GM21423 (cell line): ENCODE results near the gene RABL6.
"Not testable (repeated sequence)": the region's sequence is repeated elsewhere in the genome, so short reads cannot be mapped to it uniquely, and the experiment has no call there.

ENCODE experiments used
- ATAC-seq: cut with Tn5 transposase; IDR thresholded peaks from one replicate; pipeline ENCODE4 v1.9.1; 2021; ENCODE audit warnings: mild to moderate bottlenecking, moderate library complexity; ENCODE audit not compliant: unreplicated experiment

Gene RABL6, protein sequence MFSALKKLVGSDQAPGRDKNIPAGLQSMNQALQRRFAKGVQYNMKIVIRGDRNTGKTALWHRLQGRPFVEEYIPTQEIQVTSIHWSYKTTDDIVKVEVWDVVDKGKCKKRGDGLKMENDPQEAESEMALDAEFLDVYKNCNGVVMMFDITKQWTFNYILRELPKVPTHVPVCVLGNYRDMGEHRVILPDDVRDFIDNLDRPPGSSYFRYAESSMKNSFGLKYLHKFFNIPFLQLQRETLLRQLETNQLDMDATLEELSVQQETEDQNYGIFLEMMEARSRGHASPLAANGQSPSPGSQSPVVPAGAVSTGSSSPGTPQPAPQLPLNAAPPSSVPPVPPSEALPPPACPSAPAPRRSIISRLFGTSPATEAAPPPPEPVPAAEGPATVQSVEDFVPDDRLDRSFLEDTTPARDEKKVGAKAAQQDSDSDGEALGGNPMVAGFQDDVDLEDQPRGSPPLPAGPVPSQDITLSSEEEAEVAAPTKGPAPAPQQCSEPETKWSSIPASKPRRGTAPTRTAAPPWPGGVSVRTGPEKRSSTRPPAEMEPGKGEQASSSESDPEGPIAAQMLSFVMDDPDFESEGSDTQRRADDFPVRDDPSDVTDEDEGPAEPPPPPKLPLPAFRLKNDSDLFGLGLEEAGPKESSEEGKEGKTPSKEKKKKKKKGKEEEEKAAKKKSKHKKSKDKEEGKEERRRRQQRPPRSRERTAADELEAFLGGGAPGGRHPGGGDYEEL

DNA sequence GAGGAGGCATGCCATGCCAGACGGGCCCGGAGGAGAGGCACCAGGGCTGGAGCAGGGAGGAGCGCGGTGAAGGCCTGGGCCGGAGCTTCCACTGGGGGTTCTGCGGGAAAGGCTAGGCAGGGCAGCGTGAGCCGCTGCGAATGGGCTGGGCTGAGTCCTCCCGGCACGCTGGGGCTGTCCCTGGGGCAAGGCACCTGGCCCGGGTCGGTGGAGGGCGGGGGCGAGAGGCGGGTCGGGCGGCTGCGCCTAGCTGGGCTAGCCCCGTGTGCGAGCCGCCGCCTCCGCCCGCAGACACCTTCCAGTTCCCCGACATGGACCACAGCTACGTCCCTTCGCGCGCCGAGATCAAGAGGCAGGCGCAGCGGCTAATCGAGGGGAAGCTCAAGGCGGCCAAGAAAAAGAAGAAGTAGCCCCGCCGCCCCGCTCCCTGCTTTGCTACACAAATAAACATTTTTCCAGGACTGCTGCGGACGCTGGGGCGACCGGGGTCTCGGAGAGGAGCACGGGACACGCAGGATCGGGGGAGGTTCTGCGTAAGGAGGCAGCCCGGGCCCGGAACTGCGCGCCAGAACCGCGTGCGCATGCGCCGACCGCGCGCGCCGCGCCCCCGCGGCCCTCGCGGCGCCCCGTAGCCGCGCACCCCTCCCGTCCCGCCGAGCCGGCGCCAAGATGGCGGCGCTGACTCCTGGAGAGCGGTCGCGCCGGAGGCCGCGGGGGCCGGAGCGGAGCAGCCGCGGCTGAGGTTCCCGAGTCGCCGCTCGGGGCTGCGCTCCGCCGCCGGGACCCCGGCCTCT lies at the start of gene RABL6:
Gene RABL6, plus strand, starts transcription at position 668 of the 794 bp plus-strand sequence. CDS start 249 bp downstream, outside the sequence.
- ATAC-seq: peak; percentile 77

DNA sequence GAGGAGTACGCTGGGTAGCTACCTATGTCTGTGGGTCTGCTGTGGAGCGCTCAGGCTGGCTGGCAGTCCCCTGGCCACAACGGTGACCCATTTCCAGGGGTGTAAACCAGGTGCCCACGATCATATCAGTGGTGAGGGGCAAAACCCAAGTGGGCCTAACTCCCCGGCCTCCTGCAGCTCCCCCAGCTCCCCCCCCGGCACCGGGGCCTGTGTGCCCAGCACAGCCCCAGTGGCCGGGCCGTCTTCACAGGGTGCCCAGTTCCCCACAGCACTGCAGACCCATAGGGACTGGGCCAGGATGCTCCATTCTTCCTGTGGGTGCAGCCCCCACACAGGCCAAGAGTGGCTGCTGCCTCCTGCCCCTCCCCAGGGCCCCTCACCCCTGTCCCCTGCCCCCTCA lies 48.7 kb upstream of the RABL6 start:
- ATAC-seq: no peak

DNA sequence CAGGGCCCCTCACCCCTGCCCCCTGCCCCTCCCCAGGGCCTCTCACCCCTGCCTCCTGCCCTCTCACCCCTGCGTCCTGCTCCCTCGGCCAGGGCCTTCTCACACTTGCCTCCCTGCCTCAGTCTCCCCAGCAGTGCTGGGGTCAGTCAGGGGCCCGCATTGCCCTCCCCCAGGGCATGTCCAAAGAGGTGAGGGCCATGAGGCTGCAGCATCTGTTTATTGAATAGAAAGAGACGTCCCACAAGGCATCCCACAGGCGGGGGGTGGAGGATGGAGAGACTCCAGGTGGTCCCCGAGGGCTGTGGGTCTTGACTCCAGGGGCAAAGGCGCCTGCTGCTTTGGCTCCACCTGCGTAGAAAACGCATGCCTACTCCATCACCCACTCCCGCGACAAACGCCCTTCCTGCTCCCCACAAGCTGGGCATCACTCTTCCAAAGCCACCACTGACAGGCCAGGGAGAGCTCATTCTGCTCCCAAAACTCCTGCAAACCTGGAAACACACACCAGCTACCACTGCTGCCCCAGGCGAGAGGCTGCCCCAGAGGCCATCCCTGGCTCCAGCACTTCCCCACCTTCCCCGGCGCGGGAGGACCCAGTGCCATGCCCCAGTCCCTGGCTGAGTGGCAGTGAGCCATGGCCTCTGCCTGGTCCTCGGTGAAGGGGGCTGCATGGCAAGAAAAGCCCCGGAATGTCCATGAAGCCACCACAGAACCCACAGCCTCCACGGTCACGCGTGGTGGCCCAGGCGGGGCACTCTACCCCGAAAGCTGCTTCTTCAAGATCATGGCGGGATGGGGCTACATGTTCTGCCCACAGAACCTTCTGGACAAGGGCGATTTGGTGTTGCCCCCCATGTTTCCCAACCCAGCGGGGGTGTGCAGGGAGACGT lies 48.1 kb upstream of the RABL6 start:
- no peak for ATAC-seq

DNA sequence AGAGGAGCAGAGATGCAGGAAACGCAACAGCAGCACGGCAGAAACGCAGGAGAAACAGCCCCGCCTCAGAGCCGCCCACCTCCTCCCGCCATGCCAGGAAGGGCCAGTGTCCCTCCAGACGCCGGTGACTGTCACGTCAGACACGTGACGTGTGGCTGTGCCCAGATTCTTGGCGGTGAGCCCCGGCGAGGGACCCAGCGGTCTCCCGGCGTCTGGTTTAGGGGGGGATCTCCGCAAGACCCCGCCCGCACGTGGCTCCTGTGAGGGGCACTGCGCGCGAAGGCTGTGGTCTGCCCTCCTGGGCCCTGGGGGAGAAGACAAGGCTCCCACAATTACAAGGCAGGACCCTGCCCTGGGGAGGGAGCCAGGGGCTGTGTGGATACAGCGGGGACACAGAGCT lies 47.3 kb upstream of the RABL6 start:
- ATAC-seq: no peak

DNA sequence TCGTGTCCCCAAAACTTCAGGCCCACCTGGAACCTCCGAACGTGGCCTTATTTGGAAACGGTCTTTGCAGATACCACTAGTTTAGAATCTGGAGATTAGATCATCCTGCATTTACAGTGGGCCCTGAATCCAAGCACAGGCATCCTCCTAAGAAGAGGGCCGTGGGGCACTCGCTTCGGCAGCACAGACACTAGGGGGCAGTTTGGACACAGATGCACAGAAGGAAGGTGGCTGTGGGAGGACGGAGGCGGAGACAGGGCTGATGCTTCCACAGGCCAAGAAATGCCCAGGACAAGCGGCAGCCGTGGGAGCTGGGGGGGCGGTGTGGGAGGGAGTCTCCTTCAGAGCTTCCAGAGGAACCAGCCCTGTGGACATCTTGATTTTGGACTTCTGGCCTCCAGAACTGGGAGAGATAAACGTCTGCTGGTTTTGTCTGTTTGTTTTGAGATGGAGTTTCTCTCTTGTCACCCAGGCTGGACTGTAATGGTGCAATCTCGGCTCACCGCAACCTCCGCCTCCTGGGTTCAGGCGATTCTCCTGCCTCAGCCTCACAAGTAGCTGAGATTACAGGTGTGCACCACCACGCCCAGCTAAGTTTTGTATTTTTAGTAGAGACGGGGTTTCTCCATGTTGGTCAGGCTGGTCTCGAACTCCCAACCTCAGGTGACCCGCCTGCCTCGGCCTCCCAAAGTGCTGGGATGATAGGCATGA lies 46.8 kb upstream of the RABL6 start:
- ATAC-seq: not testable (repeated sequence)

DNA sequence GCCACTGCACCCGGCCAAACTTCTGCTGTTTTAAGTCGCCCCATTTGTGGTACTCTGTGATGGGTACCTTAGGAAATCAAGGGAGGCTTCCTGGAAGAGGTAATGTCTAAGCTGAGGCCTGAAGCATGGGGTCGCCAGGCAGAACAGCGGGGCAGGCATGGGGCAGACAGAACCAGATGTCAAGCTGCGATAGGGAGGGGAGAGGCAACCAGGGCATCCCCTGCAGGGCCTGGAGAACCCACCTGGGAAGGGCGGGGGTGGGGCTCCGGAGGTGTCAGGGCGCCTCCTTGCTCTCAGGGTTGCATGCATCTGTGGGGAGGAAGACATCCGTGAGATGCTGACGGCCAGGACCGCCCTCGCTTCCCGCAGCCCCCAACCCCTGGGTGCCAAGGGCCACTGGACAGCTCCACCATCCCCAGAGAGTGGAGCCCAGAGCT lies 46.2 kb upstream of the RABL6 start:
- no peak for ATAC-seq

DNA sequence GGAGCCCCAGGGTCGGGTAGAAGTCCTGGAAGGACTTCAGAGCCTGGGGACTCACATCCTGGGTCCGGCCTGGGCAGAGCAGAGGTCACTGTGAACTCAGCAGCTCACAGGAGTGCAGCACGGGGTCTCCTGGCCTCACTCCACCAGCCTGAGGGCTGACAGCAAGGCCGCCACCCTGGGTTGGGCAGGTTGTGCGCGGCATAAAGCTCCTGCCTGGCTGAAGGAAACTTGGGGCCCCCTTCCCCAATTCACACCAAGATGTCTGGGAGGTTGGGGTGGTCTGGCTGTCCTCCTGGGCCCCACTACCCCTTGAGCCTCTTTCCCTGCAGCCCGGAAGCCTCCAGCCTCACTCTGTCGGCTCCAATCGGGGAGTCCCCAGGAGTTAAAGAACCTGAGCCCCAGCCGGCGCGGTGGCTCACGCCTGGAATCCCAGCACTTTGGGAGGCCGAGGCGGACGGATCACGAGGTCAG lies 45.5 kb upstream of the RABL6 start:
- no peak for ATAC-seq

DNA sequence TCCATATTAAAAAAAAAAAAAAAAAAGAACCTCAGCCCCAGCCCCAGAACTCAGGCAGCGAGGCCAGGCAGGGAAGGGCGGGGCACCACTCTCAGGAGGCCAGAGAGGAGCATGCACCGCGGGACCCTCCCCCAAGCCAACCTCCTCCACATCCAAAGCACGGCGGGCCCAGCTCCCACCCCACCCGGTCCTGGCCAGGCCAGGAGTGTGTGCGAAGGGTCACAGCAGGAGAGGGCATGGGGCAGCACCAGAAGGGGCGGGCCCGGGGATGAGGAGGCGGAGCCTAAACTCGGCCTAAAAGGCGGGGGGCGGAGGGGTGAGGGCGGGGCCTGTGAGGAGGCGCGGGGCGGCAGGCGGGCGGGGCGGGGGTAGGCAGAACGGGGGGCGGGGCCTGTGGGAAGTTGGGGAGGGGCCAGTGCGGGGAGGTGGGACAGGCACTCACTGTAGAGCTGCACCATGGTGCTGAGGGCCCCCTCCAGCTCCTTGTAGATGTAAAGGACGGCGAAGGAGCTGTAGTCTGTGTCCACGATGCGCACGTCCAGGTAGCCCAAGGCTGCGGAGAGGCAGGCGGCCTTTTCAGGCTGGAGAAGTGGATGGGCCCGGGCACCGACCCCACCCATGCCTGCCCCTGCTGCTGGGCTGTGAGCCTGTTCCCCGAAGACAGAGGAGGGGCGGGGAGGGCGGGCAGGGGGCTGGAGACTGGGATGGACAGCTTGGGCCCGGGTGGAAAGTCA lies 44.7 kb upstream of the RABL6 start:
- no peak for ATAC-seq

DNA sequence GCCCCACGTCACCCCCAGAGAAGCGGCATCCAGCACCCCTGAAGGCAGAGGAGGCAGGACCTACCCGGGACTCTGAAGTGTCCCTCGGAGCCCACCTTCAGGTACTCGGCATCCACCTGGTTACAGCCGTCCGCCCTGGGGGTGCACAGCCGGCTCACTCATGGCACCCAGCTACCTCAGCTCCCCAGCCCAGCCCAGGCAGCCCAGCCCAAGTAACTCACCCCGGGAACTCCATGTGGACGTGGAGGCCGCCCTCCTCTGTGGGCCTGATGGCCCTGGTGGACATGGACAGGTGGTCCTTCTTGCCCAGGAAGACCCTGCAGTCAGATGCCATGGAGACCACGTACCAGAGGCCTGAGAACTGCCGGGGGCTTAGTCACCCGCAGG lies 44.1 kb upstream of the RABL6 start:
- ATAC-seq: no peak

DNA sequence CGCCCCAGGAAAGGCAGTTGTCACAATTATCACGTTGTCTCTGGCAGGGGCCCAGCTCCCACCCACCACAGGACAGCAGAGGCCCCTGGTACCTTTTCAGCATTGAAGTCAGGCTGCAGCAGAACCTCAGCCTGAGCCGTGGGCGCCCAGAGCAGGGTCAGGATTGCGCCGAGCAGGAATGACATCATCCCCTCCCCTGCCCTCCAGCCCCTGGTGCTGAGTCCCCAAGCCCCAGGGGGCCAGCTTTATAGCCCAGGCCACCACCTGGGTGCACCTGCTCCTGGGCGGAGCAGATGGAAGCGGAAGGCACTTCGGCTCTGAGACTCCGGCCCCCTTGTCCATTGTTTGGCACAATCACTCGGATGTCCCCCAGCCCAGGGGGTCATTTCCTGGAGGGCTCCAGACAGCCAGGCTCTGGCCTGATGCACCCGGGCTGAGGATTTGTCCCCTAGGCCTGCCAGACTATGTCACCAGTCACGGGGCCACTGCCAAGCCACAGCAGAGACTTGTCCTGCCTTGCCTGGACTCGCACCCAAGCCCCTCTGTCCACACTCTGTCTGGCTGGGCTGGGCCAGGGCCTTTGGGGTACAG lies 43.4 kb upstream of the RABL6 start, which contains the start of gene LCN15:
Gene LCN15, minus strand, starts transcription at position 218 of the 591 bp plus-strand sequence. Its CDS starts 30 bp downstream, at position 188.
- no peak for ATAC-seq

DNA sequence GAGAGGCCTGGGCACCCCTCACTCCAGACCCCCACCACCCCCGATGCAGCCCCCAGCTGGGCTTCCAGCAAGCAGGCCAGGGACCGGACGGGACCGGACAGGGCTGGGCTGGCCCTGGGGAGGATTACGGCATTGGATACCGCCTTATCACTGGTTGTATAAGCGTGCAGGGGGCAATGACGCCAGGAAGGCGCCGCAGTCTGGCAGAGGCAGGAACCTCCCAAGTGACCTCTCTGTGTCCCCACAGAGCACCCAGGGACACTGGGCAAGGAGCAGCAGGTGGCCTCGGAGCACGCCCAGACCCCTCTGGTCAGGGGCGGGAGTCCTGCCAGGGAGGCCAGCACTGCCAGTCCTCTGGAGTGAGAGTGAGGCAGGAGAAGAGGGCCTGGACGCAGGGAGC lies 42.7 kb upstream of the RABL6 start:
- no peak for ATAC-seq

DNA sequence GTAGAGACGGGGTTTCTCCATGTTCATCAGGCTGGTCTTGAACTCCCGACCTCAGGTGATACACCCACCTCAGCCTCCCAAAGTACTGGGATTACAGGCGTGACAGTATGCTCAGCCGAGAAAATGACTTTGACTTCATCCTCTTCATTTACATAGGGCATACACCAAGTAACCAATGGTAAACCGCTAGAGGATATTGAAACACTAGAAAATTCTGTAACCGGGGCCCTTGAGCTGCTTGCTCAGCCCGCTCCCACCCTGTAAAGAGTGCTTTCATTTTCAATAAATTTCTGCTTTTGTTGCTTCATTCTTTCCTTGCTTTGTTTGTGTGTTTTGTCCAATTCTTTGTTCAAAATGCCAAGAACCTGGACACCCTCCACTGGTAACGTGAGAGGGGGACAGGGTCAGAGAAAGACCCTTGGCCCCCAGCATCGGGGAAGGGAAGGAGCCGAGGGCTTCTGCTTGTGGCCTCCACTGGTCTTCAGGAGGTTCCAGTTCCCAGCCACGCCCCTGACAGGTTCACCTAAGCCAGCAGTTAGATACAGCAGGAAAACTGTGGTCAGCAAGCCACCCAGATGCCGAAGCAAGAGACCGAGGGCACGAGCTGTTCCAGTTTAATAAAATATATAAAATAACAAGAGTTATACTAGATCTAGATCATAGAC lies 41.9 kb upstream of the RABL6 start:
- ATAC-seq: peak; percentile 45

DNA sequence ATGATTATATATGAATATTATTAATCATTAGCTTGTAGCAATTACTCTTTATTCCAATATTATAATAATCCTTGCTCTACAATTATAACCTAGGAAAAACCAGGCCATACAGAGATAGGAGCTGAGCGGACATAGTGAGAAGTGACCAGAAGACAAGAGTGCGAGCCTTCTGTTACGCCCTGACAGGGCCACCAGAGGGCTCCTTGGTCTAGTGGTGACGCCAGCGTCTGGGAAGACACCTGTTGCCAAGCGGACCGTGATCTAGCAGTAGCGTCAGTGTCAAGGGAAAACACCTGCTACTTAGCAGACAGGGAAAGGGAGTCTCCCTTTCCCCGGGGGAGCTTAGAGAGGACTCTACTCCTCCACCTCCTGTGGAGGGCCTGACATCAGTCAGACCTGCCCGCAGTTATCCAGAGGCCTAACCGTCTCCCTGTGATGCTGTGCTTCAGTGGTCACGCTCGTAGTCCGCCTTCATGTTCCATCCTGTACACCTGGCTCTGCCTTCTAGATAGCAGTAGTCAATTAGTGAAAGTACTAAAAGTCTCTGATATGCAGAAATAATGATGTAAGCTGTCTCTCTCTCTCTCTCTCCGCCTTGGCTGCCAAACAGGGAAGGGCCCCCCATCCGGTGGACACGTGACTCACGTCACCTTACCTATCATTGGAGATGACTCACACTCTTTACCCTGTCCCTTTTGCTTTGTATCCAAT lies 41.2 kb upstream of the RABL6 start:
- ATAC-seq: not testable (repeated sequence)

DNA sequence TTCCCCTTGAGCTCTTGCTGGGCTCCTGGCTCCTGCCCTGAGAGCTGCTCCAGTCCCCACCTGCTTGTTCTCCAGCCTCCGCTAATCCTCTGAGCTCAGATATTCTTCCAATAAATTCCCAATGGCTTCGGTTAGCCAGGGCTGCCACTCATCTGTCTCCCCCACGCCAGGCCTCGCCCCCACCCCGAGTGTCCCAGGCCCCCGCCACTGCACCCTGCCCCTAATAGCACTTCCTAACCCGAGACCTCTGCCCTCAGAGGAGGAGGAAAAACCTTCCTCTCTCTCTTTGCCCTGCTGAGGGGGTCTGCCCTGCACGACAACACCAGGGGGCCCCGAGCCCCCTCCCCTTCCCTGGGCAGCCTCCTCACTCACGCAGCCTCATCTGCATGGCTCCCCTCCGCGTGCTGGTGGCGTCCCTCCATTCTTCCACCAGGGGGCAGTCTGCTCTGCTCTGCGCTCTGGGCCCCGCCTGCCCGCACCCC lies 38.0 kb upstream of the RABL6 start:
- no peak for ATAC-seq

DNA sequence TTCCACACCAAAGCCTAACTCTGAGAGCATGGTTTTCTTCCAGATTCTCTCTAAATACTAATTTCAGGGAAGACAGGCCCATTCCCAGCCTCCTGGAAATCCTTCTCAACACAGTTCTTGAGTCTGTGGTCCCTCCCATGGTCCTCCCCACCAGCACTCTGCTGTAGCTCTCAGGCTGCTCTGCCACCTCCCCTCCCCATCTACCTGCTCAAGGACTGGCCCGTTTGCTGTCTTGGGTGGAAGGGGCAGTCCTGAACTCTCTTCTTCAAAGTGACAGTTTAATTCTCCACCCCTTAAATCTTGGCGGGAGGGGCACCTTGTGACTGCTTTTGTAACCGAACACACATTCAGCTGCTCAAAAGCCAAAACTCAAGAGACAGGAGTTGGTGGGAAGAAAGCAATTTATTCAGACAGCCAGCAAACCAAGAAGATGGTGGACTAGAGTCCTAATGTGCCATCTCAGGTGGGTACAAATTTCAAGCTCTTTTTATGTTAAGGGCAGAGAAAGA lies 35.8 kb upstream of the RABL6 start:
- no peak for ATAC-seq

DNA sequence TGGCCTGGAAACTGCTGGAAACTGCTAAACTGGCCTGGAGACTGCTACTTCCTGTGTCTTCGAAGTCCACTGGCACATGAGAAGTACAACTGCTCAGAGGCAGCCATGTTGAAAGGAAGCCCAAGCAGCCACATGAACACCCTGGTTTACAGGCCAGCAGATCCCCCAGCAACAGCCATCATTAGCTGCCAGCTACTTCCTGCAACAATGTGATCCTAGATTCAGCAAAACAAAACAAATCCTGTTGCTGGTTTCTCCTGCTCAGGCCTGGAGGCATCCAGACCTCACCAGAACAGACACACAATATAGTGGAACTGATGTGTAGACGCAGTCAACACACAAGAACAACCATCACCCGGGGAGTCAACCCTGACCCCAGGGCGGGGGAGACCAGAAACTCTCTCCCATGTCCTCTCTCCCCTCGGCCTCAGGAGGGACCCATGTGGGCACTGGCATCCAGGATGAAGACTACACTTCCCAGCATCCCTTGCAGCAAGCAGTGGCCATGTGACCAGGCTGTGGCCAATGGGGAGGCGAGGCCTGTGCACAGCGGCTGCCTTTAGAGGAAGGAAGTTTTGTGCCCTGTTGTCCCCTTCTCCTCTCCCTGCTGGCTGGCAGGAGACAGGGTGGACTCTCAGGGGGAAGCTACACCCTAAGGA lies 34.2 kb upstream of the RABL6 start:
- no peak for ATAC-seq
